Karpas-422 (cell line): ENCODE results near the gene KRT38. TPM values are rescaled to one million over a fixed set of nuclear protein-coding genes. Genes with fewer than 3 reads are reported as not detected.

Experiments used
- DNase-seq: peaks from one replicate; pipeline ENCODE4 v3.0.0-alpha.2; 2015
- H2AFZ ChIP-seq: fragments of 200-600 bp; sonication (generic); 2 replicates; pipeline ENCODE4 v1.6.1; 2014; ENCODE audit warnings: antibody characterized with exemption, low read length, mixed read lengths
- H3K27ac ChIP-seq: fragments of 200-600 bp; sonication (generic); 2 replicates; pipeline ENCODE4 v1.5.1; 2014; ENCODE audit warnings: mild to moderate bottlenecking, low read length, moderate library complexity
- H3K27me3 ChIP-seq: fragments of 200-600 bp; sonication (generic); 2 replicates; pipeline ENCODE4 v1.6.1; 2014; ENCODE audit warnings: low read length, mixed read lengths
- H3K36me3 ChIP-seq: fragments of 200-600 bp; sonication (generic); 2 replicates; pipeline ENCODE4 v1.6.1; 2014; ENCODE audit warnings: low read length, mixed read lengths; ENCODE audit not compliant: insufficient read depth
- H3K4me1 ChIP-seq: fragments of 200-600 bp; sonication (generic); 2 replicates; pipeline ENCODE4 v1.6.1; 2014; ENCODE audit warnings: mild to moderate bottlenecking, low read length, mixed read lengths
- H3K4me2 ChIP-seq: fragments of 200-600 bp; sonication (generic); 2 replicates; pipeline ENCODE4 v1.6.1; 2014; ENCODE audit warnings: low read length, low read depth, mild to moderate bottlenecking; ENCODE audit not compliant: poor library complexity, severe bottlenecking
- H3K4me3 ChIP-seq: fragments of 200-600 bp; sonication (generic); 2 replicates; pipeline ENCODE4 v1.5.1; 2014; ENCODE audit warnings: mild to moderate bottlenecking, antibody characterized with exemption, low read length, mixed read lengths
- H3K79me2 ChIP-seq: fragments of 200-600 bp; sonication (generic); 2 replicates; pipeline ENCODE4 v1.6.1; 2014; ENCODE audit warnings: mild to moderate bottlenecking, low read length, mixed read lengths
- H3K9ac ChIP-seq: fragments of 200-600 bp; sonication (generic); 2 replicates; pipeline ENCODE4 v1.6.0; 2014; ENCODE audit warnings: low read length
- H3K9me2 ChIP-seq: fragments of 200-600 bp; sonication (generic), shearing (Covaris generic); replicated peaks from 2 replicates; pipeline ENCODE4 v1.6.0; 2014; ENCODE audit warnings: mild to moderate bottlenecking, low read length, moderate library complexity; ENCODE audit not compliant: insufficient read depth
- H3K9me3 ChIP-seq: fragments of 300-700, 200-600 bp; sonication (generic); 2 replicates; pipeline ENCODE4 v1.6.1; 2014; ENCODE audit warnings: low read length, mixed read lengths
- H4K20me1 ChIP-seq: fragments of 200-600 bp; sonication (generic); 2 replicates; pipeline ENCODE4 v1.6.1; 2014; ENCODE audit warnings: mild to moderate bottlenecking, antibody characterized with exemption, low read length, low read depth; ENCODE audit not compliant: insufficient read depth
- total RNA-seq: library from RNA; depleted of rRNA; stranded (reverse); fragments of >200 nt; shearing (Covaris generic); gene quantifications from 2 replicates; pipeline ENCODE4 v1.2.3, GENCODE V29; 2014; ENCODE audit warnings: low replicate concordance

KRT38 gene
- total RNA-seq, 1 experiment from 2014 or later, result not detected

- Histone ChIP-seq H3K4me3 (no peak overlapping the region), H3K79me2 (no peaks in the 10 kb centered on the region), H4K20me1 (no peaks in the 10 kb centered on the region), H3K9ac (no peak overlapping the region), H3K36me3 (no peaks in the 10 kb centered on the region), H3K9me2 (no peaks in the 10 kb centered on the region), H3K4me1 (no peaks in the 10 kb centered on the region), H3K27ac (no peak overlapping the region), H3K4me2 (no peak overlapping the region), H3K9me3 (no peaks in the 10 kb centered on the region), H2AFZ (no peak overlapping the region), H3K27me3 (no peaks in the 10 kb centered on the region)
- no peak for DNase-seq
These were observed 12.3 kb upstream of the KRT38 start for GRCh38 chr17:41453066-41453465.

GRCh38 chr17:41452281-41452680 lies 11.5 kb upstream of the KRT38 start:
- Histone ChIP-seq H3K27ac (no peak overlapping the region), H3K4me3 (no peak overlapping the region), H3K27me3 (no peaks in the 10 kb centered on the region), H3K4me2 (no peak overlapping the region), H3K36me3 (no peaks in the 10 kb centered on the region), H3K4me1 (no peaks in the 10 kb centered on the region), H4K20me1 (no peaks in the 10 kb centered on the region), H2AFZ (no peak overlapping the region), H3K9me3 (no peaks in the 10 kb centered on the region), H3K79me2 (no peaks in the 10 kb centered on the region), H3K9me2 (no peaks in the 10 kb centered on the region), H3K9ac (no peak overlapping the region)
- DNase-seq, result no peak

- no peaks in the 10 kb centered on the region for H3K4me1 ChIP-seq
These were observed 10.5 kb upstream of the KRT38 start for GRCh38 chr17:41451154-41451728.

GRCh38 chr17:41449008-41449407 lies 8.2 kb upstream of the KRT38 start:
- H3K27me3 ChIP-seq, result no peaks in the 10 kb centered on the region
- H3K79me2 ChIP-seq, result no peaks in the 10 kb centered on the region
- no peak overlapping the region for H3K4me2 ChIP-seq
- no peaks in the 10 kb centered on the region for H3K4me1 ChIP-seq
- no peak for DNase-seq
- H3K9me2 ChIP-seq, result no peaks in the 10 kb centered on the region
- H2AFZ ChIP-seq, result no peak overlapping the region
- H3K9ac ChIP-seq, result no peak overlapping the region
- no peaks in the 10 kb centered on the region for H3K9me3 ChIP-seq
- no peak overlapping the region for H3K4me3 ChIP-seq
- H4K20me1 ChIP-seq, result no peaks in the 10 kb centered on the region
- no peak overlapping the region for H3K27ac ChIP-seq
- no peaks in the 10 kb centered on the region for H3K36me3 ChIP-seq

More at GRCh38 chr17:41451154-41451728, 10.5 kb upstream of the KRT38 start:
- no peak overlapping the region for H3K4me3 ChIP-seq
- no peaks in the 10 kb centered on the region for H4K20me1 ChIP-seq
- no peak overlapping the region for H2AFZ ChIP-seq
- DNase-seq, result no peak
- H3K9me3 ChIP-seq, result no peaks in the 10 kb centered on the region
- H3K79me2 ChIP-seq, result no peaks in the 10 kb centered on the region
- no peak overlapping the region for H3K4me2 ChIP-seq
- H3K36me3 ChIP-seq, result no peaks in the 10 kb centered on the region
- no peaks in the 10 kb centered on the region for H3K27me3 ChIP-seq
- no peak overlapping the region for H3K27ac ChIP-seq
- no peak overlapping the region for H3K9ac ChIP-seq
- H3K9me2 ChIP-seq, result no peaks in the 10 kb centered on the region

- Histone ChIP-seq H3K4me1 (no peaks in the 10 kb centered on the region), H3K9ac (no peak overlapping the region), H2AFZ (no peak overlapping the region), H3K9me2 (no peaks in the 10 kb centered on the region), H3K79me2 (no peaks in the 10 kb centered on the region), H3K9me3 (no peaks in the 10 kb centered on the region), H3K4me3 (no peak overlapping the region), H3K27me3 (no peaks in the 10 kb centered on the region), H4K20me1 (no peaks in the 10 kb centered on the region), H3K27ac (no peak overlapping the region), H3K4me2 (no peak overlapping the region), H3K36me3 (no peaks in the 10 kb centered on the region)
- DNase-seq, result no peak
These were observed 7.7 kb upstream of the KRT38 start for GRCh38 chr17:41448506-41448905.

GRCh38 chr17:41446806-41447205 lies 6.0 kb upstream of the KRT38 start:
- Histone ChIP-seq H3K9me3 (no peaks in the 10 kb centered on the region), H3K4me1 (no peaks in the 10 kb centered on the region), H4K20me1 (no peaks in the 10 kb centered on the region), H3K4me3 (no peak overlapping the region), H3K79me2 (no peaks in the 10 kb centered on the region), H3K36me3 (no peaks in the 10 kb centered on the region), H3K27me3 (no peaks in the 10 kb centered on the region), H3K4me2 (no peak overlapping the region), H2AFZ (no peak overlapping the region), H3K9me2 (no peaks in the 10 kb centered on the region), H3K27ac (no peak overlapping the region), H3K9ac (no peak overlapping the region)
- DNase-seq, result no peak

- Histone ChIP-seq H3K4me2 (no peak overlapping the region), H3K27ac (no peak overlapping the region), H3K9me3 (no peaks in the 10 kb centered on the region), H3K4me3 (no peak overlapping the region), H3K9ac (no peak overlapping the region), H3K9me2 (no peaks in the 10 kb centered on the region), H3K27me3 (no peaks in the 10 kb centered on the region), H2AFZ (no peak overlapping the region), H3K4me1 (no peaks in the 10 kb centered on the region), H3K36me3 (no peaks in the 10 kb centered on the region), H3K79me2 (no peaks in the 10 kb centered on the region), H4K20me1 (no peaks in the 10 kb centered on the region)
- no peak for DNase-seq
These were observed 3.9 kb upstream of the KRT38 start for GRCh38 chr17:41444640-41445039.

GRCh38 chr17:41444186-41444585 lies 3.4 kb upstream of the KRT38 start:
- Histone ChIP-seq H3K79me2 (no peaks in the 10 kb centered on the region), H3K36me3 (no peaks in the 10 kb centered on the region), H3K4me3 (no peak overlapping the region), H3K4me2 (no peak overlapping the region), H3K9me3 (no peaks in the 10 kb centered on the region), H3K27me3 (no peaks in the 10 kb centered on the region), H2AFZ (no peak overlapping the region), H3K4me1 (no peaks in the 10 kb centered on the region), H3K9ac (no peak overlapping the region), H3K27ac (no peak overlapping the region), H4K20me1 (no peaks in the 10 kb centered on the region), H3K9me2 (no peaks in the 10 kb centered on the region)
- no peak for DNase-seq

- Histone ChIP-seq H3K9ac (no peak overlapping the region), H3K27ac (no peak overlapping the region), H3K4me1 (no peaks in the 10 kb centered on the region), H3K4me3 (no peak overlapping the region), H3K9me2 (no peaks in the 10 kb centered on the region), H4K20me1 (no peaks in the 10 kb centered on the region), H3K27me3 (no peaks in the 10 kb centered on the region), H3K4me2 (no peak overlapping the region), H3K79me2 (no peaks in the 10 kb centered on the region), H3K36me3 (no peaks in the 10 kb centered on the region), H2AFZ (no peak overlapping the region), H3K9me3 (no peaks in the 10 kb centered on the region)
- no peak for DNase-seq
These were observed 2.0 kb upstream of the KRT38 start for GRCh38 chr17:41442739-41443138.
